ENCODE results near the gene ACVRL1.
A peak's percentile ranks its signal among the peaks of the same experiment; 100 is the strongest.

Gene ACVRL1

GRCh38 chr12:51971679-51972421 is 64.5 kb downstream of the ACVRL1 start:
- no peak for DNase-seq

- no peak for DNase-seq
Measured at GRCh38 chr12:51972422-51972812, 65.1 kb downstream of the ACVRL1 start.

GRCh38 chr12:51972849-51973273 is 65.6 kb downstream of the ACVRL1 start:
- DNase-seq: peak; percentile 50
